WTC11 (cell line): Measurements from ENCODE around the gene ADCY2. TPM values are rescaled to one million over a fixed set of nuclear protein-coding genes. Genes with fewer than 3 reads are reported as not detected.

Source experiments
- CBFB ChIP-seq: sonication (generic); formaldehyde crosslinking; IDR thresholded peaks from 2 replicates; pipeline ENCODE4 v1.8.1; 2022; ENCODE audit warnings: mild to moderate bottlenecking, low read depth, missing genetic modification reagents
- CREB1 ChIP-seq: sonication (generic); formaldehyde crosslinking; IDR thresholded peaks from 2 replicates; pipeline ENCODE4 v1.8.0; 2023; ENCODE audit warnings: mild to moderate bottlenecking, missing genetic modification reagents
- CREM ChIP-seq: sonication (generic); formaldehyde crosslinking; IDR thresholded peaks from 2 replicates; pipeline ENCODE4 v1.8.1; 2022; ENCODE audit warnings: mild to moderate bottlenecking, missing genetic modification reagents, moderate library complexity
- IRF2 ChIP-seq: sonication (generic); formaldehyde crosslinking; IDR thresholded peaks from 2 replicates; pipeline ENCODE4 v1.8.0; 2022; ENCODE audit warnings: low read depth, missing genetic modification reagents, borderline replicate concordance
- JUN ChIP-seq: sonication (generic); formaldehyde crosslinking; IDR thresholded peaks from 2 replicates; pipeline ENCODE4 v1.8.0; 2023; ENCODE audit warnings: mild to moderate bottlenecking, missing genetic modification reagents
- NR1H2 ChIP-seq: sonication (generic); formaldehyde crosslinking; IDR thresholded peaks from 2 replicates; pipeline ENCODE4 v1.9.0; 2021; ENCODE audit warnings: mild to moderate bottlenecking, moderate library complexity, missing genetic modification reagents
- RELA ChIP-seq: sonication (generic); formaldehyde crosslinking; IDR thresholded peaks from 2 replicates; pipeline ENCODE4 v1.8.1; 2022; ENCODE audit warnings: missing genetic modification reagents, mild to moderate bottlenecking, borderline replicate concordance
- SMAD4 ChIP-seq: sonication (generic); formaldehyde crosslinking; IDR thresholded peaks from 2 replicates; pipeline ENCODE4 v1.8.0; 2022; ENCODE audit warnings: mild to moderate bottlenecking, missing genetic modification reagents
- TEAD4 ChIP-seq: sonication (generic); formaldehyde crosslinking; IDR thresholded peaks from 2 replicates; pipeline ENCODE4 v1.8.0; 2022; ENCODE audit warnings: mild to moderate bottlenecking, missing genetic modification reagents
- ZBTB21 ChIP-seq: sonication (generic); formaldehyde crosslinking; IDR thresholded peaks from 2 replicates; pipeline ENCODE4 v1.8.1; 2023; ENCODE audit warnings: mild to moderate bottlenecking, missing genetic modification reagents, borderline replicate concordance
- ZNF263 ChIP-seq: sonication (generic); formaldehyde crosslinking; IDR thresholded peaks from 2 replicates; pipeline ENCODE4 v1.8.1; 2022; ENCODE audit warnings: low read depth, mild to moderate bottlenecking, moderate library complexity, missing genetic modification reagents
- ZNF671 ChIP-seq: fragments of 250-450 bp; sonication (Bioruptor Pico); IDR thresholded peaks from 2 replicates; pipeline ENCODE4 v1.8.0; 2021; ENCODE audit warnings: mild to moderate bottlenecking
- total RNA-seq: library from RNA; stranded (reverse); gene quantifications from 3 replicates; pipeline ENCODE4 v1.2.3, GENCODE V29; 2021
- TF ChIP-seq, protein P1 (sequence below): sonication (generic); formaldehyde crosslinking; IDR thresholded peaks from 2 replicates; pipeline ENCODE4 v1.8.1; 2022; ENCODE audit warnings: low read depth, missing genetic modification reagents, borderline replicate concordance
- TF ChIP-seq, protein P2 (sequence below): fragments of 250-450 bp; sonication (Bioruptor Pico); IDR thresholded peaks from 2 replicates; pipeline ENCODE4 v1.9.0; 2021; ENCODE audit warnings: mild to moderate bottlenecking
- TF ChIP-seq, protein P3 (sequence below): sonication (generic); formaldehyde crosslinking; IDR thresholded peaks from 2 replicates; pipeline ENCODE4 v1.8.0; 2022; ENCODE audit warnings: missing genetic modification reagents
- TF ChIP-seq, protein P4 (sequence below): sonication (generic); formaldehyde crosslinking; IDR thresholded peaks from 2 replicates; pipeline ENCODE4 v1.8.1; 2022; ENCODE audit warnings: missing genetic modification reagents, borderline replicate concordance
- TF ChIP-seq, protein P5 (sequence below): sonication (generic); formaldehyde crosslinking; IDR thresholded peaks from 2 replicates; pipeline ENCODE4 v1.8.1; 2023; ENCODE audit warnings: mild to moderate bottlenecking, moderate library complexity, missing genetic modification reagents
- TF ChIP-seq, protein P6 (sequence below): sonication (generic); formaldehyde crosslinking; IDR thresholded peaks from 2 replicates; pipeline ENCODE4 v1.8.1; 2023; ENCODE audit warnings: mild to moderate bottlenecking, missing genetic modification reagents, moderate library complexity
- TF ChIP-seq, protein P7 (sequence below): sonication (generic); formaldehyde crosslinking; IDR thresholded peaks from 2 replicates; pipeline ENCODE4 v1.8.0; 2022; ENCODE audit warnings: mild to moderate bottlenecking, missing genetic modification reagents
- TF ChIP-seq, protein P8 (sequence below): sonication (generic); formaldehyde crosslinking; conservative IDR thresholded peaks from 2 replicates; pipeline ENCODE4 v1.8.1; 2023; ENCODE audit warnings: mild to moderate bottlenecking, low read depth, missing genetic modification reagents, moderate library complexity
- TF ChIP-seq, protein P9 (sequence below): sonication (generic); formaldehyde crosslinking; conservative IDR thresholded peaks from 2 replicates; pipeline ENCODE4 v1.8.1; 2022; ENCODE audit warnings: mild to moderate bottlenecking, missing genetic modification reagents
- TF ChIP-seq, protein P10 (sequence below): fragments of 250-450 bp; sonication (Bioruptor Pico); conservative IDR thresholded peaks from 2 replicates; pipeline ENCODE4 v1.9.0; 2021; ENCODE audit warnings: mild to moderate bottlenecking

The ADCY2 gene
- total RNA-seq, 1 experiment from 2014 or later: 142 TPM

DNA sequence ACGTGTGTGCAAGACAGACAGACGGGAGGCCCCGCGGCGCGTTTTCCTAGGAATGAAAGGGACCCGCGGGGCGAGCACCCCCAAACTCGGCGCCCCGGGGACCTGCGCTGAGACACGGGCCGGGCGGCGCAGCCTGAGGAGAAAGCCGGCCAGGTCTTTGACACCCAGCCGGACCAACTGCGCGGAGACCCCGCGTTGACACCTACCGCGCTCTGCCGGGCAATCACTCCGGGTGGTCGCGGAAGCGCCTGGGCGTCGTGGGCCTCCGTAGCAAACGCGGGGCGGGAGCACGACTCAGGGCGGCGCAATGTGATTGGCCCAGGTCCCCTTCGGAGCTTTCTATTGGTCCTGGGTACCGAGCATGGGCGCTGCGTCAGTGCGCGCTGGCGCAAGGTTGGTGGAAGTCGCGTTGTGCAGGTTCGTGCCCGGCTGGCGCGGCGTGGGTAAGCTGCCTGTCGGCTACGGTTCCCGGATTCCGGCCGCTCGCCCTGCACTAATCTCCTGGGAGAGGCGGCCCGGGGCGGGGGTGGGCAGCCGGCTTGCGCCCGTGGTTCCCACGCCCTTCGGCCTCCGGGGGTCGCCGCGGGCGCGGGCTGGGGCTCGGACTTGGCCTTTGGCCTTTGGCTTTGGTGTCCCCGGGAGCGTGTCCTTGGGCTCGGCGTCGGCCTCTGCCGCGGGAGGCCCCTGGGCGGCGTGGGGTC is 473.0 kb downstream of the ADCY2 start, which contains the start of the genes FASTKD3 and MTRR (continued):
- TF ChIP-seq CBFB (CRISPR knock-in tag) (no peak), CREB1 (CRISPR knock-in tag) (no peak; the same call in 1 of the 2 replicates), ZNF671 (CRISPR knock-in tag) (no peak), ZNF263 (no peak), TEAD4 (no peak), IRF2 (CRISPR knock-in tag) (no peak), ZBTB21 (CRISPR knock-in tag) (no peak), CREM (CRISPR knock-in tag) (peak; percentile 91), JUN (CRISPR knock-in tag) (peak; percentile 67; the same call in 1 of the 2 replicates), SMAD4 (CRISPR knock-in tag) (no peak), NR1H2 (CRISPR knock-in tag) (no peak), RELA (CRISPR knock-in tag) (no peak)
- TF ChIP-seq, protein P1, sequence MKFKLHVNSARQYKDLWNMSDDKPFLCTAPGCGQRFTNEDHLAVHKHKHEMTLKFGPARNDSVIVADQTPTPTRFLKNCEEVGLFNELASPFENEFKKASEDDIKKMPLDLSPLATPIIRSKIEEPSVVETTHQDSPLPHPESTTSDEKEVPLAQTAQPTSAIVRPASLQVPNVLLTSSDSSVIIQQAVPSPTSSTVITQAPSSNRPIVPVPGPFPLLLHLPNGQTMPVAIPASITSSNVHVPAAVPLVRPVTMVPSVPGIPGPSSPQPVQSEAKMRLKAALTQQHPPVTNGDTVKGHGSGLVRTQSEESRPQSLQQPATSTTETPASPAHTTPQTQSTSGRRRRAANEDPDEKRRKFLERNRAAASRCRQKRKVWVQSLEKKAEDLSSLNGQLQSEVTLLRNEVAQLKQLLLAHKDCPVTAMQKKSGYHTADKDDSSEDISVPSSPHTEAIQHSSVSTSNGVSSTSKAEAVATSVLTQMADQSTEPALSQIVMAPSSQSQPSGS (CRISPR knock-in tag): no peak
- TF ChIP-seq, protein P2, sequence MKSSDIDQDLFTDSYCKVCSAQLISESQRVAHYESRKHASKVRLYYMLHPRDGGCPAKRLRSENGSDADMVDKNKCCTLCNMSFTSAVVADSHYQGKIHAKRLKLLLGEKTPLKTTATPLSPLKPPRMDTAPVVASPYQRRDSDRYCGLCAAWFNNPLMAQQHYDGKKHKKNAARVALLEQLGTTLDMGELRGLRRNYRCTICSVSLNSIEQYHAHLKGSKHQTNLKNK (CRISPR knock-in tag): no peak
- TF ChIP-seq, protein P3, sequence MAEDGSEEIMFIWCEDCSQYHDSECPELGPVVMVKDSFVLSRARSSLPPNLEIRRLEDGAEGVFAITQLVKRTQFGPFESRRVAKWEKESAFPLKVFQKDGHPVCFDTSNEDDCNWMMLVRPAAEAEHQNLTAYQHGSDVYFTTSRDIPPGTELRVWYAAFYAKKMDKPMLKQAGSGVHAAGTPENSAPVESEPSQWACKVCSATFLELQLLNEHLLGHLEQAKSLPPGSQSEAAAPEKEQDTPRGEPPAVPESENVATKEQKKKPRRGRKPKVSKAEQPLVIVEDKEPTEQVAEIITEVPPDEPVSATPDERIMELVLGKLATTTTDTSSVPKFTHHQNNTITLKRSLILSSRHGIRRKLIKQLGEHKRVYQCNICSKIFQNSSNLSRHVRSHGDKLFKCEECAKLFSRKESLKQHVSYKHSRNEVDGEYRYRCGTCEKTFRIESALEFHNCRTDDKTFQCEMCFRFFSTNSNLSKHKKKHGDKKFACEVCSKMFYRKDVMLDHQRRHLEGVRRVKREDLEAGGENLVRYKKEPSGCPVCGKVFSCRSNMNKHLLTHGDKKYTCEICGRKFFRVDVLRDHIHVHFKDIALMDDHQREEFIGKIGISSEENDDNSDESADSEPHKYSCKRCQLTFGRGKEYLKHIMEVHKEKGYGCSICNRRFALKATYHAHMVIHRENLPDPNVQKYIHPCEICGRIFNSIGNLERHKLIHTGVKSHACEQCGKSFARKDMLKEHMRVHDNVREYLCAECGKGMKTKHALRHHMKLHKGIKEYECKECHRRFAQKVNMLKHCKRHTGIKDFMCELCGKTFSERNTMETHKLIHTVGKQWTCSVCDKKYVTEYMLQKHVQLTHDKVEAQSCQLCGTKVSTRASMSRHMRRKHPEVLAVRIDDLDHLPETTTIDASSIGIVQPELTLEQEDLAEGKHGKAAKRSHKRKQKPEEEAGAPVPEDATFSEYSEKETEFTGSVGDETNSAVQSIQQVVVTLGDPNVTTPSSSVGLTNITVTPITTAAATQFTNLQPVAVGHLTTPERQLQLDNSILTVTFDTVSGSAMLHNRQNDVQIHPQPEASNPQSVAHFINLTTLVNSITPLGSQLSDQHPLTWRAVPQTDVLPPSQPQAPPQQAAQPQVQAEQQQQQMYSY: no peak
- TF ChIP-seq, protein P4, sequence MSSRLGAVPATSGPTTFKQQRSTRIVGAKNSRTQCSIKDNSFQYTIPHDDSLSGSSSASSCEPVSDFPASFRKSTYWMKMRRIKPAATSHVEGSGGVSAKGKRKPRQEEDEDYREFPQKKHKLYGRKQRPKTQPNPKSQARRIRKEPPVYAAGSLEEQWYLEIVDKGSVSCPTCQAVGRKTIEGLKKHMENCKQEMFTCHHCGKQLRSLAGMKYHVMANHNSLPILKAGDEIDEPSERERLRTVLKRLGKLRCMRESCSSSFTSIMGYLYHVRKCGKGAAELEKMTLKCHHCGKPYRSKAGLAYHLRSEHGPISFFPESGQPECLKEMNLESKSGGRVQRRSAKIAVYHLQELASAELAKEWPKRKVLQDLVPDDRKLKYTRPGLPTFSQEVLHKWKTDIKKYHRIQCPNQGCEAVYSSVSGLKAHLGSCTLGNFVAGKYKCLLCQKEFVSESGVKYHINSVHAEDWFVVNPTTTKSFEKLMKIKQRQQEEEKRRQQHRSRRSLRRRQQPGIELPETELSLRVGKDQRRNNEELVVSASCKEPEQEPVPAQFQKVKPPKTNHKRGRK (CRISPR knock-in tag): no peak
- TF ChIP-seq, protein P5, sequence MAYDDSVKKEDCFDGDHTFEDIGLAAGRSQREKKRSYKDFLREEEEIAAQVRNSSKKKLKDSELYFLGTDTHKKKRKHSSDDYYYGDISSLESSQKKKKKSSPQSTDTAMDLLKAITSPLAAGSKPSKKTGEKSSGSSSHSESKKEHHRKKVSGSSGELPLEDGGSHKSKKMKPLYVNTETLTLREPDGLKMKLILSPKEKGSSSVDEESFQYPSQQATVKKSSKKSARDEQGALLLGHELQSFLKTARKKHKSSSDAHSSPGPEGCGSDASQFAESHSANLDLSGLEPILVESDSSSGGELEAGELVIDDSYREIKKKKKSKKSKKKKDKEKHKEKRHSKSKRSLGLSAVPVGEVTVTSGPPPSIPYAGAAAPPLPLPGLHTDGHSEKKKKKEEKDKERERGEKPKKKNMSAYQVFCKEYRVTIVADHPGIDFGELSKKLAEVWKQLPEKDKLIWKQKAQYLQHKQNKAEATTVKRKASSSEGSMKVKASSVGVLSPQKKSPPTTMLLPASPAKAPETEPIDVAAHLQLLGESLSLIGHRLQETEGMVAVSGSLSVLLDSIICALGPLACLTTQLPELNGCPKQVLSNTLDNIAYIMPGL (CRISPR knock-in tag): peak; percentile 84; the same call in 1 of the 2 replicates
- TF ChIP-seq, protein P6, sequence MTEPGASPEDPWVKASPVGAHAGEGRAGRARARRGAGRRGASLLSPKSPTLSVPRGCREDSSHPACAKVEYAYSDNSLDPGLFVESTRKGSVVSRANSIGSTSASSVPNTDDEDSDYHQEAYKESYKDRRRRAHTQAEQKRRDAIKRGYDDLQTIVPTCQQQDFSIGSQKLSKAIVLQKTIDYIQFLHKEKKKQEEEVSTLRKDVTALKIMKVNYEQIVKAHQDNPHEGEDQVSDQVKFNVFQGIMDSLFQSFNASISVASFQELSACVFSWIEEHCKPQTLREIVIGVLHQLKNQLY (CRISPR knock-in tag): no peak
- TF ChIP-seq, protein P7, sequence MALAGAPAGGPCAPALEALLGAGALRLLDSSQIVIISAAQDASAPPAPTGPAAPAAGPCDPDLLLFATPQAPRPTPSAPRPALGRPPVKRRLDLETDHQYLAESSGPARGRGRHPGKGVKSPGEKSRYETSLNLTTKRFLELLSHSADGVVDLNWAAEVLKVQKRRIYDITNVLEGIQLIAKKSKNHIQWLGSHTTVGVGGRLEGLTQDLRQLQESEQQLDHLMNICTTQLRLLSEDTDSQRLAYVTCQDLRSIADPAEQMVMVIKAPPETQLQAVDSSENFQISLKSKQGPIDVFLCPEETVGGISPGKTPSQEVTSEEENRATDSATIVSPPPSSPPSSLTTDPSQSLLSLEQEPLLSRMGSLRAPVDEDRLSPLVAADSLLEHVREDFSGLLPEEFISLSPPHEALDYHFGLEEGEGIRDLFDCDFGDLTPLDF (CRISPR knock-in tag): no peak
- TF ChIP-seq, protein P8, sequence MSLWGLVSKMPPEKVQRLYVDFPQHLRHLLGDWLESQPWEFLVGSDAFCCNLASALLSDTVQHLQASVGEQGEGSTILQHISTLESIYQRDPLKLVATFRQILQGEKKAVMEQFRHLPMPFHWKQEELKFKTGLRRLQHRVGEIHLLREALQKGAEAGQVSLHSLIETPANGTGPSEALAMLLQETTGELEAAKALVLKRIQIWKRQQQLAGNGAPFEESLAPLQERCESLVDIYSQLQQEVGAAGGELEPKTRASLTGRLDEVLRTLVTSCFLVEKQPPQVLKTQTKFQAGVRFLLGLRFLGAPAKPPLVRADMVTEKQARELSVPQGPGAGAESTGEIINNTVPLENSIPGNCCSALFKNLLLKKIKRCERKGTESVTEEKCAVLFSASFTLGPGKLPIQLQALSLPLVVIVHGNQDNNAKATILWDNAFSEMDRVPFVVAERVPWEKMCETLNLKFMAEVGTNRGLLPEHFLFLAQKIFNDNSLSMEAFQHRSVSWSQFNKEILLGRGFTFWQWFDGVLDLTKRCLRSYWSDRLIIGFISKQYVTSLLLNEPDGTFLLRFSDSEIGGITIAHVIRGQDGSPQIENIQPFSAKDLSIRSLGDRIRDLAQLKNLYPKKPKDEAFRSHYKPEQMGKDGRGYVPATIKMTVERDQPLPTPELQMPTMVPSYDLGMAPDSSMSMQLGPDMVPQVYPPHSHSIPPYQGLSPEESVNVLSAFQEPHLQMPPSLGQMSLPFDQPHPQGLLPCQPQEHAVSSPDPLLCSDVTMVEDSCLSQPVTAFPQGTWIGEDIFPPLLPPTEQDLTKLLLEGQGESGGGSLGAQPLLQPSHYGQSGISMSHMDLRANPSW (CRISPR knock-in tag): no peak
- TF ChIP-seq, protein P9, sequence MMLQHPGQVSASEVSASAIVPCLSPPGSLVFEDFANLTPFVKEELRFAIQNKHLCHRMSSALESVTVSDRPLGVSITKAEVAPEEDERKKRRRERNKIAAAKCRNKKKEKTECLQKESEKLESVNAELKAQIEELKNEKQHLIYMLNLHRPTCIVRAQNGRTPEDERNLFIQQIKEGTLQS: no peak
- TF ChIP-seq, protein P10, sequence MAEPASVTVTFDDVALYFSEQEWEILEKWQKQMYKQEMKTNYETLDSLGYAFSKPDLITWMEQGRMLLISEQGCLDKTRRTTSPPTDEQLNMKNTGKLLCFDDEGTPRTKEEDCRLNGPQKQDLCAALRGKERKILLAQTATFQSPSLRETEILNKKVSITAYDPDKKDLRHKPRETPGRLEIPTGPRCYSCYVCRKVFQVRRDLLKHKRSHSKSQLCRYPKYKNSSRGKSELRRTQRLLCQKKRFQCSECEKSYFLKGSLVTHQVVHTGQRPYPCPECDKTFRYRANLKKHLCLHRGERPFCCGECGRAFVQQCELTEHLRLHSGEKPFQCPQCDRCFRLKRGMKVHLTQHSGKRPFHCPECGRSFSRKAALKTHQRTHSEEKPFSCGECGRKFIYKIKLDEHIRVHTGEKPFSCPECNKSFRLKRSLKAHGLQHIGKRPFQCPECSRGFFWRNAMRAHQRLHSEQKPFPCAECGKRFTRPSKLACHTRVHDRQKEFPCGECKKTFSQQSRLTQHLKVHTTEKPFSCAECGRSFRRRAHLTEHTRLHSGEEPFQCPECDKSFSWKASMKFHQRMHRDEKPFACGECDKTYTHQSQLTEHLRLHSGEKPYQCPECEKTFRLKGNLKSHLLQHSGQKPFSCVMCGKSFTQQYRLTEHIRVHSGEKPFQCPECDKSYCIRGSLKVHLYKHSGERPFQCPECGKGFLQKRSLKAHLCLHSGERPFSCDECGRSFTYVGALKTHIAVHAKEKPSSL (CRISPR knock-in tag): no peak
